Mesenteric fat pad (tissue), 1 donor: ENCODE measurements around the gene NF1. TPM values are rescaled to one million over a fixed set of nuclear protein-coding genes. Genes with fewer than 3 reads are reported as not detected.
"Not testable (repeated sequence)": the region's sequence is repeated elsewhere in the genome, so short reads cannot be mapped to it uniquely, and the experiment has no call there.

Experiments used
- DNase-seq: peaks from one replicate; pipeline ENCODE4 v3.0.0-alpha.2; 2020; ENCODE audit warnings: low spot score
- total RNA-seq: library from RNA; stranded (reverse); fragmentation: NEBNext Ultra II Directional; extraction: Animal tissue kit (Norgen Biotek cat#: 25700); gene quantifications from one replicate; pipeline ENCODE4 v1.2.1, GENCODE V29; 2021
- donor health status: DM: yes; HTN: yes; CAD: no.

The NF1 gene
- total RNA-seq, 1 donor from 2014 or later, result 55.8 TPM

- DNase-seq, result no peak
Measured at GRCh38 chr17:31250229-31250628, 155.5 kb downstream of the NF1 start.

- DNase-seq, result no peak
Measured at GRCh38 chr17:31251105-31251969, 156.6 kb downstream of the NF1 start.

GRCh38 chr17:31251970-31252328, 157.2 kb downstream of the NF1 start:
- no peak for DNase-seq

GRCh38 chr17:31252741-31253140, 158.0 kb downstream of the NF1 start:
- no peak for DNase-seq

GRCh38 chr17:31254654-31255053, 159.9 kb downstream of the NF1 start:
- no peak for DNase-seq

- no peak for DNase-seq
Measured at GRCh38 chr17:31256936-31257335, 162.2 kb downstream of the NF1 start.

GRCh38 chr17:31260151-31260550, 165.4 kb downstream of the NF1 start:
- no peak for DNase-seq

GRCh38 chr17:31261601-31262000, 166.8 kb downstream of the NF1 start:
- no peak for DNase-seq

- DNase-seq, result not testable (repeated sequence)
Measured at GRCh38 chr17:31262923-31263322, 168.1 kb downstream of the NF1 start.

GRCh38 chr17:31266042-31266441, 171.3 kb downstream of the NF1 start:
- no peak for DNase-seq

- no peak for DNase-seq
Measured at GRCh38 chr17:31269036-31269577, 174.3 kb downstream of the NF1 start.

GRCh38 chr17:31269578-31269983, 174.8 kb downstream of the NF1 start:
- DNase-seq, result no peak

- no peak for DNase-seq
Measured at GRCh38 chr17:31272236-31272635, 177.5 kb downstream of the NF1 start.

GRCh38 chr17:31272803-31273202, 178.0 kb downstream of the NF1 start:
- DNase-seq, result no peak

- DNase-seq, result no peak
Measured at GRCh38 chr17:31273516-31273915, 178.7 kb downstream of the NF1 start.

GRCh38 chr17:31274252-31274651, 179.5 kb downstream of the NF1 start:
- no peak for DNase-seq

GRCh38 chr17:31275116-31275515, 180.3 kb downstream of the NF1 start:
- DNase-seq, result no peak

GRCh38 chr17:31279401-31279800, 184.6 kb downstream of the NF1 start:
- no peak for DNase-seq

GRCh38 chr17:31281061-31281460, 186.3 kb downstream of the NF1 start:
- no peak for DNase-seq

- no peak for DNase-seq
Measured at GRCh38 chr17:31283841-31284240, 189.1 kb downstream of the NF1 start.

- no peak for DNase-seq
Measured at GRCh38 chr17:31286587-31286986, 191.8 kb downstream of the NF1 start.

- DNase-seq, result not testable (repeated sequence)
Measured at GRCh38 chr17:31287932-31288331, 193.2 kb downstream of the NF1 start.

GRCh38 chr17:31289790-31290189, 195.0 kb downstream of the NF1 start:
- no peak for DNase-seq
